DOHH2 (cell line): Measurements from ENCODE around the gene MAPK12.

Experiments used
- H3F3A ChIP-seq: fragments of 200-600 bp; sonication (generic), shearing (Covaris generic); 2 replicates; pipeline ENCODE4 v1.6.0; 2016; ENCODE audit warnings: antibody characterized with exemption, mild to moderate bottlenecking; ENCODE audit not compliant: control insufficient read depth, insufficient read depth
- H3K27ac ChIP-seq: fragments of 200-600 bp; sonication (generic); 2 replicates; pipeline ENCODE4 v1.5.1; 2014; ENCODE audit warnings: low read depth, mild to moderate bottlenecking, low read length, moderate library complexity
- H3K27me3 ChIP-seq: fragments of 200-600 bp; sonication (generic); 2 replicates; pipeline ENCODE4 v1.6.1; 2014; ENCODE audit warnings: mild to moderate bottlenecking, low read length, mixed read lengths; ENCODE audit not compliant: control insufficient read depth
- H3K36me3 ChIP-seq: fragments of 200-600 bp; sonication (generic); 2 replicates; pipeline ENCODE4 v1.6.1; 2014; ENCODE audit warnings: mild to moderate bottlenecking, low read length, moderate library complexity, mixed read lengths; ENCODE audit not compliant: control insufficient read depth
- H3K4me1 ChIP-seq: fragments of 200-600 bp; sonication (generic); 2 replicates; pipeline ENCODE4 v1.6.1; 2014; ENCODE audit warnings: mild to moderate bottlenecking, low read length, mixed read lengths; ENCODE audit not compliant: control insufficient read depth
- H3K4me2 ChIP-seq: fragments of 200-600 bp; sonication (generic); 2 replicates; pipeline ENCODE4 v1.6.0; 2014; ENCODE audit warnings: mild to moderate bottlenecking, low read length, moderate library complexity
- H3K4me3 ChIP-seq: fragments of 200-600 bp; sonication (generic); 2 replicates; pipeline ENCODE4 v1.5.1; 2014; ENCODE audit warnings: mild to moderate bottlenecking, low read length, mixed read lengths
- H3K79me2 ChIP-seq: fragments of 200-600 bp; sonication (generic); 2 replicates; pipeline ENCODE4 v1.6.1; 2014; ENCODE audit warnings: mild to moderate bottlenecking, low read length, mixed read lengths; ENCODE audit not compliant: control insufficient read depth
- H3K9me2 ChIP-seq: fragments of 200-600 bp; sonication (generic); replicated peaks from 2 replicates; pipeline ENCODE4 v1.6.1; 2014; ENCODE audit warnings: mild to moderate bottlenecking, low read length, mixed read lengths; ENCODE audit not compliant: control insufficient read depth
- H3K9me3 ChIP-seq: fragments of 200-600 bp; sonication (generic); 2 replicates; pipeline ENCODE4 v1.6.1; 2014; ENCODE audit warnings: antibody characterized with exemption, low read length, mixed read lengths; ENCODE audit not compliant: control insufficient read depth, insufficient read depth
- H4K20me1 ChIP-seq: fragments of 200-600 bp; sonication (generic); 2 replicates; pipeline ENCODE4 v1.6.0; 2014; ENCODE audit warnings: low read depth, mild to moderate bottlenecking, antibody characterized with exemption, low read length, moderate library complexity; ENCODE audit not compliant: control insufficient read depth, insufficient read depth
- CTCF ChIP-seq: fragments of 200-600 bp; sonication (generic); IDR thresholded peaks from one replicate; pipeline ENCODE4 v1.5.1; 2014; ENCODE audit warnings: antibody characterized with exemption, mild to moderate bottlenecking, low read depth, low read length; ENCODE audit not compliant: poor library complexity, severe bottlenecking
- EZH2phosphoT487 ChIP-seq: fragments of 200-600 bp; sonication (generic); IDR thresholded peaks from 2 replicates; pipeline ENCODE4 v1.6.1; 2017; ENCODE audit warnings: borderline replicate concordance, mild to moderate bottlenecking, antibody characterized with exemption, low read length, moderate library complexity, mixed read lengths

The MAPK12 gene

DNA sequence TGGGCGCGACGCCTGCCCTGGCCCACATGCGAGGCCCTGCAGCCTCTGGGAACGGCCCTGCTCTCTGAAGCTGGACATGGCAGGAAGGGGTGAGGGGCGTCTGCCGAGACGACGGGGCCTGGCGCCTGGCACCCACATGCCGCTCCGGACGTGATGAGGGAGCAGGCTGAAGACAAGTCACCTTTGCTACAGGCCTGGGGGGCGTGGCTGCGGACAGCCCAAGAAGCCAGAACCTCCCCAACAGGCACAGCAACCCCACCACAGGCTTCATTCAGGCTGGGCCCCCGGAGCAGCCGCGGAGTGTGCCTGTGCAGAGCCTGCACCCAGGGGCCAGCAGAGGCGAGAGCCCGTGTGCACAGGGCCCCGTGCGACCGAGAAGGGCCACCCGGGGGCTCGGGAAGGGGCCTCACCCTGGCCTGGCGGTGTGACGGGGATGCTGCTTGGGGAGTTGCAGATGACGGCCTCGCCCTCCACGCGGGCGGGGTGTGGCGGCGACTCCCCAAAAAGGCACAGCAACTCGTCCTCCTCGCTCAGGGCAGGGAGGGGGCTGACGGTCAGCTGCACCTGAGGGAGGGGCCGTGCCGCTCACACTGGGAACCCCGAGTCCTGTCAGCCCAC is 25.3 kb upstream of the MAPK12 start:
- Histone ChIP-seq H3K27me3 (no peaks in the 10 kb centered on the region), H4K20me1 (peaks cover 8% of the 10 kb centered on the region; the same call in 1 of the 2 replicates), H3K9me3 (no peaks in the 10 kb centered on the region), H3K79me2 (peaks cover 31% of the 10 kb centered on the region), H3F3A (no peaks in the 10 kb centered on the region), H3K27ac (no peak overlapping the region), H3K9me2 (no peaks in the 10 kb centered on the region), H3K4me3 (no peak overlapping the region), H3K4me2 (no peak overlapping the region), H3K36me3 (peaks cover 84% of the 10 kb centered on the region), H3K4me1 (peaks cover 6% of the 10 kb centered on the region)
- TF ChIP-seq CTCF: no peak
- TF ChIP-seq EZH2phosphoT487: no peak

DNA sequence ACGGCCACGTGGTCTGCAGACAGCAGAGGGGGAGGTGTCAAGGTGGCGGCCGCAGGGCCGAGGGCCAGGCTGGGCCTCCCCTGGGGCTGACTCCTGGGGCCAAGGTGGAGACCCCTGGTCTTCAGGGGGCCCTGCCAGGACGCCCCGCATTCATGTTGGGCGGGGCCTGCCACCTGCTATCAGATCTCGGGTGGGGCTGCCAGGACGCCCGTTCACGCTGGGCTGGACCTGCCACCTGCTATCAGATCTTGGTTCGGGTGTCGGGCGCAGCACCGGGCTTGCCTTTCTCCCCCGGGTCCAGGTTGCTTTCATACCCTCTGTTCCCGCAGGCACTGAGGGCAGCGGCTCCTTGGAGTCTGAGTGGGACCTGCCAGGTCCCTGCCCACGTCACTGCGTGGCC is 24.8 kb upstream of the MAPK12 start:
- Histone ChIP-seq H3K79me2 (peaks cover 26% of the 10 kb centered on the region), H3K4me1 (peaks cover under 1% of the 10 kb centered on the region), H3K9me3 (no peaks in the 10 kb centered on the region), H3F3A (no peaks in the 10 kb centered on the region), H3K4me2 (no peak overlapping the region), H3K4me3 (no peak overlapping the region), H3K27ac (no peak overlapping the region), H3K36me3 (peaks cover 84% of the 10 kb centered on the region), H3K27me3 (no peaks in the 10 kb centered on the region), H3K9me2 (no peaks in the 10 kb centered on the region), H4K20me1 (0 out of 2 replicates have a peak, but pooled peaks cover 3% of the 10 kb centered on the region)
- TF ChIP-seq CTCF (no peak), EZH2phosphoT487 (no peak)

- H3K4me1 ChIP-seq: no peaks in the 10 kb centered on the region
- no peak overlapping the region for H3K27ac ChIP-seq
- H3F3A ChIP-seq: no peaks in the 10 kb centered on the region
- H3K4me2 ChIP-seq: no peak overlapping the region
- no peaks in the 10 kb centered on the region for H3K9me3 ChIP-seq
- H4K20me1 ChIP-seq: 0 out of 2 replicates have a peak, but pooled peaks cover 3% of the 10 kb centered on the region
- H3K27me3 ChIP-seq: no peaks in the 10 kb centered on the region
- no peaks in the 10 kb centered on the region for H3K9me2 ChIP-seq
- H3K4me3 ChIP-seq: no peak overlapping the region
- TF ChIP-seq EZH2phosphoT487 (no peak), CTCF (no peak)
- H3K79me2 ChIP-seq: peaks cover 20% of the 10 kb centered on the region
- peaks cover 83% of the 10 kb centered on the region for H3K36me3 ChIP-seq
Measured at GRCh38 chr22:50285568-50286229, 24.2 kb upstream of the MAPK12 start.
